Thymus (tissue), 11 donors: ENCODE measurements around the gene LYSMD2. TPM values are rescaled to one million over a fixed set of nuclear protein-coding genes. Genes with fewer than 3 reads are reported as not detected.
A peak's percentile ranks its signal among the peaks of the same experiment; 100 is the strongest.

ENCODE experiments used
- DNase-seq, 9 donors: peaks; one replicate each; pipeline ENCODE4 v3.0.0-alpha.2; 2013; ENCODE audit warnings: low spot score in 9 of 9, low read depth in 6 of 9, missing footprints in 1 of 9
- H3K27ac ChIP-seq, 2 donors: one replicate each; pipeline ENCODE4 v1.5.1; 2013; ENCODE audit warnings: control low read depth in 1 of 2, low read depth in 1 of 2, low read length in 1 of 2, mild to moderate bottlenecking in 1 of 2, moderate library complexity in 1 of 2
- H3K27me3 ChIP-seq, 2 donors: one replicate each; pipeline ENCODE4 v1.5.1; 2013; ENCODE audit warnings: low read length in 1 of 2; ENCODE audit not compliant: control insufficient read depth in 2 of 2, insufficient read depth in 1 of 2
- H3K36me3 ChIP-seq, 2 donors: one replicate each; pipeline ENCODE4 v1.5.1; 2013; ENCODE audit warnings: low read length in 1 of 2, mild to moderate bottlenecking in 1 of 2, moderate library complexity in 1 of 2; ENCODE audit not compliant: control insufficient read depth in 2 of 2, insufficient read depth in 2 of 2
- H3K4me1 ChIP-seq, 2 donors: one replicate each; pipeline ENCODE4 v1.5.1; 2013; ENCODE audit warnings: low read length in 2 of 2; ENCODE audit not compliant: control insufficient read depth in 2 of 2, insufficient read depth in 2 of 2
- H3K4me3 ChIP-seq, 2 donors: one replicate each; pipeline ENCODE4 v1.5.1; 2013; ENCODE audit warnings: low read length in 2 of 2, control low read depth in 1 of 2, mild to moderate bottlenecking in 1 of 2
- H3K9me3 ChIP-seq, 2 donors: one replicate each; pipeline ENCODE4 v1.5.1; 2013; ENCODE audit warnings: low read length in 1 of 2, mild to moderate bottlenecking in 1 of 2; ENCODE audit not compliant: control insufficient read depth in 2 of 2, insufficient read depth in 1 of 2
- WGBS: extraction: QIAGEN DNeasy Blood & Tissue Kit; methylation state at CpG from one replicate; pipeline ENCODE4 v1.1.7; 2013; 5-methylcytosine and 5-hydroxymethylcytosine counted together
- polyA plus RNA-seq: library from polyadenylated mRNA; stranded (reverse); fragments of 200-250 nt; gene quantifications from one replicate; pipeline ENCODE4 v1.2.3, GENCODE V29; 2013
- total RNA-seq: library from RNA; stranded (reverse); fragments of 120-200 nt; gene quantifications from one replicate; pipeline ENCODE4 v1.2.4, GENCODE V29; 2013
- donor health status: healthy.

Gene LYSMD2
- total and polyA plus RNA-seq, 2 donors = 19.6 to 30.1 TPM

DNA sequence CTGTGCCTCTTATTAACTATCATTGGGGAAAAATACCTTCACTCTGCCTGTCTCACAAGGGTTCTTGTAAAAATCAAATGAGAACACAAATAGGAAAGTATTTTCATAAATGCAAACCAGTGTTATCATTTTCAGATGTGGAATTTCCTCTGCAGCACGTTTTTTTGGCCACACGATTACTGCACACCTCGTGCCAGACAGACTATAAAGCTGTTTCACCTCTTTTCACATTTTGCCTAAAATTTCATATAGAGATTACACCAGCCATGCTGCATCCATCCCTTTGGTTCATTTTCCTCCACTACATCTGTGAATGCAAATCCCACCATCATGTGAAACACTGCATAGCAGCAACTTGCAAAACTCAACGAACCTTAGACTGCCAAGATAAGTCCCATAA is 12.7 kb upstream of the LYSMD2 start:
- no peaks in the 10 kb centered on the region for H3K36me3 ChIP-seq
- peaks cover 13 to 14% of the 10 kb centered on the region in 2 donors for H3K4me1 ChIP-seq
- WGBS = 92% methylated on average over 4 of the region's 4 CpGs
- DNase-seq = no peak
- no peak overlapping the region for H3K27ac ChIP-seq
- H3K9me3 ChIP-seq = no peaks in the 10 kb centered on the region
- no peak overlapping the region for H3K4me3 ChIP-seq
- H3K27me3 ChIP-seq = peaks cover 2 to 13% of the 10 kb centered on the region in 2 donors

DNA sequence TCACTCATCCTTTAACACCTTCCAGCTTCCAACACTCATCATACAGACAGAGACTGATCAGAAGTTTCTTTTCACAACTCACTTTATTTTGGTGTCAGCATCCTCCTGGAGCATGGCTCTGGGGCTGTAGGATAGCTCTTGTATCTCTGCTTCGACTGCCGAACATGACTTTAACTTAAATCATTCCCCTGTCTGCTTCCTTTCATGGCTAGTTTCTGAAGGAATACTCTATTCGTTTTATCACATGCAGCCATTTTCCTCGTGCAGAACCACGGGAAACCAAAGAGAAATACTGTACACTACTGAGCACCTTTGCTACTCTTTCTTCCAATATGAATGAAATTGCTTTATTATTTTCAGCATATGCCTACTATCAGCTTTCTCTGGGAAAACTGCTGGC is 11.9 kb upstream of the LYSMD2 start:
- H3K27ac ChIP-seq = no peak overlapping the region
- H3K27me3 ChIP-seq = peaks cover 2 to 13% of the 10 kb centered on the region in 2 donors
- H3K36me3 ChIP-seq = no peaks in the 10 kb centered on the region
- no peak overlapping the region for H3K4me3 ChIP-seq
- H3K4me1 ChIP-seq = peaks cover 11 to 14% of the 10 kb centered on the region in 2 donors
- WGBS = 97% methylated on average over 5 of the region's 5 CpGs
- DNase-seq = no peak
- H3K9me3 ChIP-seq = no peaks in the 10 kb centered on the region

DNA sequence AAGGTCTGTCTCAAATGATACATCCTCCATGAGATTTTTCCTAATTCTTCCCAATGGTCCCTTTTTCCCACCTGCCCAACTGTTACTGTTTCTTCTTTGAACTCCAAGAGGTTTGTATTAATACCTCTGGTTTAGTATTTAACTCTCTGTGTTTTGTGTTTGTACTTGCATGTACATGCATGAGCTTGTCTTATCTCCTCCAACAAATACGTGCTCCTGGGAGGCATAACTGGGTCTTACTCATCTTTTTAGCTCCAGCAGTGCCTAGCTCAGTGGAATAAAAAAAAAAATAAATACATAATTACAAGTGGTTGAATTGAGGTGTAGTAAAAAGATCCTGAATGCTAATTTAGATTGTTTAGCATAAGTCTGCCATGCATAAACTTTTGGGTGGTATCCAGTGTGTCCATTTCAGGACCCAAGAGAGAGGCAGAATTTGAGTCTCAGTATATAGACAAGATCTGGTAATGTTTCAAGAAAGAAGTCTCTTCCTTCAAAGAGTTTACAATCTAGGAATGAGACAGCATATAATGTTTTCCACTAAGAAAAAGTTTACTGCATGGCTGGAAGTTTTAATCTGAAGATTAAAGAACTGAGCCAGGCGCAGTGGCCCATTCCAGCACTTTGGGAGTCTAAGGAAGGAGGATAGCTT is 1.7 kb upstream of the LYSMD2 start:
- 95% methylated on average over 2 of the region's 2 CpGs for WGBS
- Histone ChIP-seq H3K4me3 (no peak overlapping the region), H3K27me3 (no peaks in the 10 kb centered on the region), H3K27ac (no peak overlapping the region), H3K4me1 (peaks cover 18 to 40% of the 10 kb centered on the region in 2 donors), H3K9me3 (no peaks in the 10 kb centered on the region), H3K36me3 (no peaks in the 10 kb centered on the region)
- no peak for DNase-seq

DNA sequence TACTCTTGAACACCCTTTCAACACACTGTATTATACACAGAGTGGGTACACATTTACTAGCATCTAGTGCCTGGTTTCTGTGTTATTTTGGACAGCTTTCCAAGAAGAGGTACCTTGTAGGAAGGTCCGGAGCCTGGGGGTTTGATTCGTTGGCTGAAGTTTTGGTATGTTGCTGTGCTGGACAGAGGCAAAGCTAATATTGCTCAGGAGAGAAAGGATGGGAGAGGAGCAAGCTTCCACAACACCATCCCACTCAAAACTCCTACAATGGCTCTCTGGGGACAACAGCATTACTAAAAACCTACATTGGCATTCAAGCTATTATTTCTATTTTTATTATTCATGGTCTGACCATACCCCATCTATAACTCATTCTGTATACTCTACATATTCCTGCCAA is 1.1 kb upstream of the LYSMD2 start:
- no peak for DNase-seq
- WGBS = 95% methylated on average over 2 of the region's 2 CpGs
- Histone ChIP-seq H3K27me3 (no peaks in the 10 kb centered on the region), H3K4me1 (peaks cover 18 to 46% of the 10 kb centered on the region in 2 donors), H3K27ac (no peak overlapping the region), H3K4me3 (no peak overlapping the region), H3K36me3 (no peaks in the 10 kb centered on the region), H3K9me3 (no peaks in the 10 kb centered on the region)

DNA sequence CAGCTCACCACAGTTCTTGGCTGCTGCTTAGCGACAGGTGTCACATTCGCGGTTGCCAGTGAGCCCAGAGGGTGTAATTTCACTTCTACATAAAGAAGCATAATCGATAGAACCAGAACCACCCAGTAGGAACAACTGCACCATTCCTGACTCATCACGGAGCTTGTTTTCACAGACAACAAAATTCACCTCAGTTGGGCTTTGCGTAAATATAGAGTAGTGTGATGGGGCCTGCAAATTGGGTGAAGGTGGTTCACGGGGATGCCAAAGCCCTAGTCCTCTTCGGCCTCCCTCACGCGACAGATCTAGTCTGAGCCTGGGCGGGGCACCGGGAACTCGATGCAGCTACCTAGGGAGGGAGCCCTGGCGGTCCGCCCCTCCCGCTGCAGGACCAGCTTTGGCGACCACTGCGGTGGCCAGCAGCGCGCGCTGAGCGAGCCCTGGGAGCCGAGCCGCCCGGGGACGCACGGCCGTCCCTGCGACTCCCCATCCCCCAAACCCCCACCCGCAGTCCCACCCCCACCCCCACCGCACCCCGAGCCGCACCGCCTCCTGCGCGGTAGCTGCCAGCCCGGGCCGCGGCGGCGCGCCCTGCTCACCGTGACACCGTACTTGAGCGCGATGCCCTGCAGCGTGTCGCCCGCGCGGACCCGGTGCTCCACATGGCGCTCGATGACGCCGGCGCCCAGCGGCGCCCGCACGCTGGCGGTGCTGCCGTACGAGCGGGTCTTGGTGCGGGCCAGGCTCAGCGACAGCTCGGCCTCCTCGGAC is 519 bp downstream of the LYSMD2 start:
- Histone ChIP-seq H3K36me3 (no peaks in the 10 kb centered on the region), H3K27me3 (no peaks in the 10 kb centered on the region), H3K9me3 (no peaks in the 10 kb centered on the region), H3K4me1 (peaks cover 29 to 63% of the 10 kb centered on the region in 2 donors), H3K27ac (peak overlapping the region; percentile 16 to 94), H3K4me3 (peak overlapping the region; percentile 45 to 89)
- WGBS = under 1% methylated on average over 69 of the region's 69 CpGs
- peak in 4 of 9 donors; percentile 38 to 66 (median 46) for DNase-seq

DNA sequence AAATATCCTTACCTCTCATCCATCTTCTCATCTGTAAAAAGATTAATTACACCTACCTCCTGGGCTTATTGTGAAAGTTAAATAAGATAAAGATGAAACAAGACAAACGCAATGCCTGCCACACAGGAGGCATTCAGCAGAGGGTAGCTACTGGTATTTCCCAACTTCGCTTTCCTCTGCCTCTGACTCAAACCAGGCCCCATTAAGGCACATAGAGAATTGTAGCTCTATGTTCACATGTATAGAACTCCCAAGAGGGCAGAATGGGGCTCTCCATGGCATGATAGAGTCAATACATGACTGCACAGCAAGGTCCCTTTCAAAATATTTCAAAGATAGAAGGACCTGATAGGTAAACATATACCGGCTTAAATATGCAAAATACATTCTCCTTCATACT is 1.4 kb downstream of the LYSMD2 start:
- Histone ChIP-seq H3K4me3 (peak overlapping the region; percentile 45 to 89), H3K36me3 (no peaks in the 10 kb centered on the region), H3K27ac (peak overlapping the region; percentile 16 to 19), H3K4me1 (peaks cover 35 to 71% of the 10 kb centered on the region in 2 donors), H3K9me3 (no peaks in the 10 kb centered on the region), H3K27me3 (no peaks in the 10 kb centered on the region)
- peak in 1 of 9 donors; percentile 34 for DNase-seq
- 46% methylated on average over 3 of the region's 3 CpGs for WGBS

DNA sequence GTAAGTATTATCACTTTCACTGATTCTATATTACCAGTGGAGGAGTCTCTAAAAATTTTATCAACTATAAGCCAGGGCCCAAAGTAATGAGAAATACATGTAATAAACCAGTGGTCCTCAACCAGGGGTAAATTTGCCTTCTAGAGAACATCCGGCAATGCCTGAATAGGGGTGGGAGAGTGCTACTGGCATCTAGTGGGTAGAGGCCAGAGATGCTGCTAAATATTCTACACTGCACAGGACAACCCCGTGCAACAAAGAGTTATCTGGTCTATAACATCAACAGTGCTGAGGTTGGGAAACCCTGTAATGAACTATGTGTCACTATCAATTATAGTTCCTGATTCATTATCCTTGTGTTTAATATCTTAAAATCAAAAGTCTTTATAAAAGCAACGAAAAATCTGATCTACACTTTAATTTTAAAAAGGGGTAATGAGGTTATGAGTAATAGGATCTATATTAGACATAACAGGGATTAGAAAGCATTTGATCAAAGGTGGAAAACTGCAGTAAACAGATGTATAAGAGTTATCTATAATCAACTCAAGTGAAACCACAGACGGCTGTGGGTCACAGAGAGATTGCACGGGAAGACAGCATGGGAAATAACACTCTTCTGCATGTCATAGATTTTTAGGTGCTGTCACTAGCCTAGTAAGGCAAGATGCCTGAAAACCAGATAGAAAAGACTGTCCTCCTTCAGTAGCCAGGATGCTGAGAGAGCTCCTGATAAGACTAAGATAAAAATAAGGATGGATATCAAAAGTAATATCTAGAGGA is 2.0 kb downstream of the LYSMD2 start:
- peak overlapping the region in 1 of 2 donors; percentile 16 for H3K27ac ChIP-seq

DNA sequence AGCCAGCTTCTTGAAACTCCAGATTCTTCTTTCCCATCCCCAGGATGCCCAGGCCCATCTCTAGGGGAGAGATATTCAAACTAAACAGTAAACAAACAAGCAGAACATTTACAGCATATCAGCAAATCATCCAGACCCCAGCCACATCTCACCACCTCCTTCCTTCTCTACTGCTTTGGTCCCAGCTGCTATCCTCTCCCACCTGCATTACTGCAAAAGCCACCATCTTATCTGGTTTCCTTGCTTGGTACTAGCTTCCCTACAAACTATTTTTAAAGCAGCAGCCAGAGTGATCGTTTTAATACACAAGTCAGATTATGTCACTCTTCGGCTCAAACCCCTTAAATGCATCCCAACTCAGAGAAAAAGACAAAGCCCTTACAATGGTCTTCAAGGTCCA is 4.8 kb downstream of the LYSMD2 start:
- Histone ChIP-seq H3K27me3 (no peaks in the 10 kb centered on the region), H3K4me1 (peaks cover 34 to 65% of the 10 kb centered on the region in 2 donors), H3K4me3 (no peak overlapping the region), H3K27ac (peak overlapping the region; percentile 72 to 98), H3K36me3 (no peaks in the 10 kb centered on the region), H3K9me3 (no peaks in the 10 kb centered on the region)
- 9% methylated on average over 2 of the region's 2 CpGs for WGBS
- peak in 2 of 9 donors; percentile 36 to 60 for DNase-seq

More for the DNA sequence above, 2.0 kb downstream of the LYSMD2 start:
- Histone ChIP-seq H3K9me3 (no peaks in the 10 kb centered on the region), H3K4me1 (peaks cover 38 to 76% of the 10 kb centered on the region in 2 donors), H3K27me3 (no peaks in the 10 kb centered on the region), H3K36me3 (no peaks in the 10 kb centered on the region), H3K4me3 (no peak overlapping the region)
- peak in 1 of 9 donors; percentile 56 for DNase-seq
- WGBS = 11% methylated on average over 5 of the region's 5 CpGs
